T-helper 2 cell treated with Interferon-gamma antibody and Interleukin-4, amounts not matched to agents 100 ng/mL and 5 ng/mL, for 36 hours (primary cell): ENCODE measurements around the gene DCLK2. TPM values are rescaled to one million over a fixed set of nuclear protein-coding genes. Genes with fewer than 3 reads are reported as not detected.

Experiments used
- intact Hi-C: fragments of 100-400 bp; cut with micrococcal nuclease; formaldehyde crosslinking; loops from one replicate; pipeline ENCODE4 v1.15.1; 2023
- total RNA-seq: library from RNA; stranded (reverse); gene quantifications from 2 replicates; pipeline ENCODE4 v1.2.3, GENCODE V29; 2022

DCLK2 gene
- total RNA-seq, 1 donor from 2014 or later = 0.16 TPM

GRCh38 chr4:150117094-150117493, 38.8 kb downstream of the DCLK2 start:
- intact Hi-C loops = no loop called here

- intact Hi-C loops = no loop called here
Observed at GRCh38 chr4:150117629-150118028, 39.4 kb downstream of the DCLK2 start.

- intact Hi-C loops = no loop called here
Observed at GRCh38 chr4:150119492-150119891, 41.2 kb downstream of the DCLK2 start.

GRCh38 chr4:150123087-150123486, 44.8 kb downstream of the DCLK2 start:
- intact Hi-C loops = no loop called here

- intact Hi-C loops = no loop called here
Observed at GRCh38 chr4:150123796-150124677, 45.8 kb downstream of the DCLK2 start.

- intact Hi-C loops = no loop called here
Observed at GRCh38 chr4:150126201-150126863, 48.1 kb downstream of the DCLK2 start.

- intact Hi-C loops = no loop called here
Observed at GRCh38 chr4:150126864-150127203, 48.6 kb downstream of the DCLK2 start.

GRCh38 chr4:150127757-150128156, 49.5 kb downstream of the DCLK2 start:
- intact Hi-C loops = no loop called here

- intact Hi-C loops = no loop called here
Observed at GRCh38 chr4:150130933-150131332, 52.7 kb downstream of the DCLK2 start.

- intact Hi-C loops = no loop called here
Observed at GRCh38 chr4:150131581-150132228, 53.5 kb downstream of the DCLK2 start.

GRCh38 chr4:150133605-150134004, 55.4 kb downstream of the DCLK2 start:
- intact Hi-C loops = no loop called here

GRCh38 chr4:150135134-150135772, 57.0 kb downstream of the DCLK2 start:
- intact Hi-C loops = no loop called here

GRCh38 chr4:150136036-150136435, 57.8 kb downstream of the DCLK2 start:
- intact Hi-C loops = no loop called here

- intact Hi-C loops = no loop called here
Observed at GRCh38 chr4:150136481-150136880, 58.2 kb downstream of the DCLK2 start.

- intact Hi-C loops = no loop called here
Observed at GRCh38 chr4:150139297-150139865, 61.1 kb downstream of the DCLK2 start.

GRCh38 chr4:150140774-150141400, 62.6 kb downstream of the DCLK2 start:
- intact Hi-C loops = no loop called here

GRCh38 chr4:150141756-150142155, 63.5 kb downstream of the DCLK2 start:
- intact Hi-C loops = no loop called here

GRCh38 chr4:150142831-150143230, 64.6 kb downstream of the DCLK2 start:
- intact Hi-C loops = no loop called here

- intact Hi-C loops = no loop called here
Observed at GRCh38 chr4:150145090-150145945, 67.1 kb downstream of the DCLK2 start.

- intact Hi-C loops = no loop called here
Observed at GRCh38 chr4:150145946-150146340, 67.7 kb downstream of the DCLK2 start.
